ENCODE data around the gene GPC1.

GPC1 gene

GRCh38 chr2:240458044-240458899, 22.8 kb downstream of the GPC1 start:
- DNase-seq, result no peak

- no peak for DNase-seq
Observed at GRCh38 chr2:240458900-240459391, 23.5 kb downstream of the GPC1 start.

- DNase-seq, result no peak
Observed at GRCh38 chr2:240459401-240460252, 24.2 kb downstream of the GPC1 start.

GRCh38 chr2:240460253-240460711, 24.8 kb downstream of the GPC1 start:
- no peak for DNase-seq

- no peak for DNase-seq
Observed at GRCh38 chr2:240460781-240461431, 25.4 kb downstream of the GPC1 start.

GRCh38 chr2:240461471-240462072, 26.1 kb downstream of the GPC1 start:
- DNase-seq, result peak; percentile 3

GRCh38 chr2:240462073-240462706, 26.7 kb downstream of the GPC1 start:
- peak; percentile 2 for DNase-seq

- DNase-seq, result peak; percentile 2
Observed at GRCh38 chr2:240462707-240463273, 27.3 kb downstream of the GPC1 start.

- DNase-seq, result peak; percentile 1
Observed at GRCh38 chr2:240463274-240463865, 27.9 kb downstream of the GPC1 start.

GRCh38 chr2:240463866-240464481, 28.5 kb downstream of the GPC1 start:
- DNase-seq, result no peak

- peak; percentile 2 for DNase-seq
Observed at GRCh38 chr2:240464514-240465241, 29.2 kb downstream of the GPC1 start.

GRCh38 chr2:240465268-240465764, 29.9 kb downstream of the GPC1 start:
- peak; percentile 3 for DNase-seq

GRCh38 chr2:240465765-240466578, 30.5 kb downstream of the GPC1 start:
- DNase-seq, result no peak

GRCh38 chr2:240466579-240467148, 31.2 kb downstream of the GPC1 start:
- no peak for DNase-seq

GRCh38 chr2:240467149-240467642, 31.7 kb downstream of the GPC1 start:
- DNase-seq, result peak; percentile 2

GRCh38 chr2:240467659-240468302, 32.3 kb downstream of the GPC1 start:
- peak; percentile 2 for DNase-seq

- DNase-seq, result no peak
Observed at GRCh38 chr2:240468303-240469238, 33.1 kb downstream of the GPC1 start.

Measured in activated gamma-delta T cell treated with Interleukin-2 at 50 U/mL for 16 hours (primary cell).